ENCODE measurements around the gene SPPL2B. TPM values are rescaled to one million over a fixed set of nuclear protein-coding genes. Genes with fewer than 3 reads are reported as not detected.

The SPPL2B gene, protein sequence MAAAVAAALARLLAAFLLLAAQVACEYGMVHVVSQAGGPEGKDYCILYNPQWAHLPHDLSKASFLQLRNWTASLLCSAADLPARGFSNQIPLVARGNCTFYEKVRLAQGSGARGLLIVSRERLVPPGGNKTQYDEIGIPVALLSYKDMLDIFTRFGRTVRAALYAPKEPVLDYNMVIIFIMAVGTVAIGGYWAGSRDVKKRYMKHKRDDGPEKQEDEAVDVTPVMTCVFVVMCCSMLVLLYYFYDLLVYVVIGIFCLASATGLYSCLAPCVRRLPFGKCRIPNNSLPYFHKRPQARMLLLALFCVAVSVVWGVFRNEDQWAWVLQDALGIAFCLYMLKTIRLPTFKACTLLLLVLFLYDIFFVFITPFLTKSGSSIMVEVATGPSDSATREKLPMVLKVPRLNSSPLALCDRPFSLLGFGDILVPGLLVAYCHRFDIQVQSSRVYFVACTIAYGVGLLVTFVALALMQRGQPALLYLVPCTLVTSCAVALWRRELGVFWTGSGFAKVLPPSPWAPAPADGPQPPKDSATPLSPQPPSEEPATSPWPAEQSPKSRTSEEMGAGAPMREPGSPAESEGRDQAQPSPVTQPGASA
- total RNA-seq = 53.8 and 62.2 TPM in 2 replicates

DNA sequence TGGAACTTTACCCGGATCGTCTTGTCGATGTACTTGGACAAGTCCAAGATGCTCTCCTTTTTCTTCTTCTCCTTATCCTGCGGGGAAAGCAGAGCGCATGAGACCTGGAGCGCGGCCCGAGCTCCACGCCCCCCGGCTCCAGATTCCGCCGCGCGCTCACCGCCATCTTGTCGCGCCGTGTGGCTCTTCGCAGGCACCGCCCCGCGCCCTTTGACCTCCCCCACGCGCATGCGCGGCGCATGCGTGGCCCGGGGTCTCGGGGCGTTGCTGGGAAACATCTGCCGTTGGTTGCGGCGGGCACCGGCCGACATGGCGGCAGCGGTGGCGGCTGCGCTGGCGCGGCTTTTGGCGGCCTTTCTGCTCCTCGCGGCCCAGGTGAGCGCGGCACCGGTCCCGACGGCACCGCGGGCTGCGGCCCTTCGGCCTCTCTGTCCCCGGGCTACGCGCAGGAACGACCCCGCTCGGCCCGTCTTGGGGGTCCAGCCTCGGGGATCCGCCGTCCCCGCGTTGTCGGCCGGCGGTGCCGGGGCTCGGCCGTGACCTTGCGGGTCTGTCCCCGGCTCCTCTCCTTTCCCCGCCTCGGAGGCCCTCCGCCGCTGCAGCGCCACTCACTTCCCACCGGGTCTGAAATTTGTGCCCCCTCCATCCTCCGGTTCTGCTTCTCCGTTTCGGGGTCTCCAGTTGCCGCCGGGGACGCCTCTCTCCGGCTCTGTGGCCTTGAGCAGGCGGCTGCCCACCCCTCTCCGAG, at the start of gene SPPL2B, which contains the start of gene LSM7:
Gene SPPL2B, plus strand, starts transcription at position 284 of the 748 bp plus-strand sequence. Its CDS starts 26 bp downstream, at position 310.
Gene LSM7, minus strand, starts transcription at position 186 of the 748 bp plus-strand sequence. Its CDS starts 20 bp downstream, at position 166.

DNA sequence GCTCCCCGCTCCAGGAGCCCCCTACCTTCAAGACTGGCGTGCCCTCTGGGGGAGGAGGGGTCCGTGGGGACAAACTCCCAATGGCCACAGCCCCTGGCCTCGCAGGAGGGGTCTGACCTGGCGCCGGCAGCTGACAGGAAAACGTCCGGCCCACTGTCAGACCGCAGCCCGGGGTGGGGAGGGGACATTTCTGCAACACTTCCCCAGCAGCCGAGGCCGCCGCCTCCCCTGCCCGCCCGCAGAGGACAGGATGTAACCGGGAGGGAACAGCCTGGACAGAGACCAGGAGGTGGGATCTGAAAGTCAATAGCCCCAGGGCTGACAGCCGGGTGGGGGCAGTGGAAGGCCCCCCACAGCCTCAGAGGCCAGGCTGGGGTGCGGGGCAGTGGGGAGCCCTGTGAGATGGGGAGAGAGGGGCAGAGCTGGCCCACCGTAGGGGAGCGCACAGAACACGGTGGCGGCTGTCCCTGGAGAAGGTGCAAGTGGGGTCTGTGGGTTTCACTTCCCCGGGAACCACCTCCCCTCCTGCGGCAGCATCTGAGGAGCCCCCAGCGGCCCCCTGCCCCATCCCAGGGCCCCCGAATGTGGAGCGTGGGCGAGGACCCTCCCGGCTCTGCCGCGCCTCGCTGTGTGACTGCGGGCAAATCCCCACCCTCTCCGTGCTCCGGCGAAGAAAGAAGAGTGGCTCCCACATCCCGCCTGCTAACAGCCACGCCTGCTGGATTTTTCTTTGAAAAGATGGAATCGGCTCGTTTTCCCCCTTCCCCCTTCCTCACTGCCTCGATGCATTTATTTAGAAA, 46.2 kb upstream of the SPPL2B start, which contains the start of gene PEAK3:
Gene PEAK3, minus strand, starts transcription at position 114 of the 800 bp plus-strand sequence. CDS start 1,244 bp downstream, outside the sequence.

DNA sequence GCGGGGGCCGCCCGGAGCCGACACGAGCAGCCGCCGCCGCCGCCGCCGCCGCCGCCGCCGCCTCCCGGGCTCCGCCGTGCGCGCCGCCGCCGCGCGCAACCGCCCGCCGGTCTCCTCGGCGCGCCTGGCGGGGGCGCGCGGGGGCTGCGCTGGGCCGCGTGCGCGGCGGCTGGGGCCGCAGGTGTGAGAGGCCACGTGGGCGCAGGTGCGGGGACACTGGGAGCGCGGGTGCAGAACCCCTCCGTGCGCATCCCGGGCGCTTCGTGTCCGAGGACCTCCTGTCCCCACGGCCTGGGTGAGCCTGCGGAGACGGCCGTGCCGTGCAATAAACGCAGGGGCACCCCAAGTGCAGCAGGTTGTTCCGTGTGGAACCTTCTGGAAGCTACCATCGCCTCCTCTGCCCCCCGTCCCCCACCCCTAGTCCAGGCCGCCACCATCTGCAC, 20.3 kb upstream of the SPPL2B start, which contains the start of gene LINGO3:
Gene LINGO3, minus strand, starts transcription at position 41 of the 443 bp plus-strand sequence. CDS start 16,378 bp downstream, outside the sequence.

DNA sequence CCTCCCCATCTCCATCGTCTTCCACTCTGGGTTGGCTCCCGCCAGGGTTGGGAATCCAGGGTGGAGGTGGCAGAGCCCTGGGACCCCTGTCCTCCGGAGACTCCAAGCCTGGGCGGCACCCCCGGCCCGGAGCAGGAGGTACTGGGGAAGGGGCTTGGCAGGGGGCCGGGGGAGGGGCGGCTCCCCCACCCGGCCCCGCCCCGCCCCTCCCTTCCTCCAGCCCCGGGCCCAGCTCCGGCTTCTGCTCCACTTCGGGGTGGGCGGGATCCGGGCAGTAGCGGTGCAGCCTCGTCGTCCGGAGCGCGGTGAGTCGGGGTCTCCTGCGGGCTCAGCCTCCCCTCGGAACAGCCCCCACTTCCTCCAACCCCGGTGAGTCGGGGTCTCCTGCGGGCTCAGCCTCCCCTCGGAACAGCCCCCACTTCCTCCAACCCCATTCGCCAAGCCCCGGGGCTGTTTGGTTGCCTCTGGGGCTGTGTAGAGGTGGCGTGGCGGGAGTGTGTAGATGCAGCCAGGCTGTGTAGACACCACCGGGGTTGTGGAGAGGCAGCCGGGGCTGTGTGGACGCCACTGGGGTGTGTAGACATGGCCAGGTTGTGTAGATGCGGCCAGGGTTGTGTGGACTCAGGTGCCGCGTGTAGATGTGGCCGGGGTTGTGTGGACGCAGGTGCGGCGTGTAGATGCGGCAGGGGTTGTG, 31.7 kb downstream of the SPPL2B start, which contains the start of gene TMPRSS9:
Gene TMPRSS9, plus strand, starts transcription at position 274 of the 694 bp plus-strand sequence. CDS start 29,521 bp downstream, outside the sequence.

Other genes starting within 250 kb of the SPPL2B start
- gene MOB3A, start 232.4 kb upstream of the SPPL2B start, total RNA-seq = 44.1 and 46.2 TPM in 2 replicates
- 0.36 and 1.6 TPM in 2 replicates for gene IZUMO4, start 231.8 kb upstream of the SPPL2B start, total RNA-seq
- 110 and 111 TPM in 2 replicates for gene AP3D1, start 177.1 kb upstream of the SPPL2B start, total RNA-seq
- gene DOT1L, start 164.8 kb upstream of the SPPL2B start, total RNA-seq = 7.3 and 10.5 TPM in 2 replicates
- gene PLEKHJ1, start 92.4 kb upstream of the SPPL2B start, total RNA-seq = 48.3 and 67.2 TPM in 2 replicates
- 33.0 and 33.6 TPM in 2 replicates for gene SF3A2, start 91.9 kb upstream of the SPPL2B start, total RNA-seq
- 0.32 TPM in 1 of 2 replicates, not detected in the other for gene AMH, start 79.4 kb upstream of the SPPL2B start, total RNA-seq
- not detected in 2 replicates for gene JSRP1, start 72.3 kb upstream of the SPPL2B start, total RNA-seq
- not detected in 2 replicates for gene PEAK3, start 46.5 kb upstream of the SPPL2B start, total RNA-seq
- gene LINGO3, start 20.5 kb upstream of the SPPL2B start, total RNA-seq = 0.49 TPM in 1 of 2 replicates, not detected in the other
- 120 and 145 TPM in 2 replicates for gene LSM7, start 98 bp upstream of the SPPL2B start, total RNA-seq
- gene TMPRSS9, start 31.6 kb downstream of the SPPL2B start, total RNA-seq = not detected in 2 replicates
- gene TIMM13, start 98.9 kb downstream of the SPPL2B start, total RNA-seq = 61.6 and 75.1 TPM in 2 replicates
- 49.5 and 66.4 TPM in 2 replicates for gene LMNB2, start 128.3 kb downstream of the SPPL2B start, total RNA-seq
- gene GADD45B, start 147.4 kb downstream of the SPPL2B start, total RNA-seq = 119 and 194 TPM in 2 replicates

All from cardiac atrium fibroblast (primary cell).